PFSK-1 (cell line): ENCODE data around the gene ATP8B4.

Experiments used
- FOXP2 ChIP-seq: optimal IDR thresholded peaks from 2 replicates; pipeline ENCODE3; 2011; ENCODE audit warnings: borderline replicate concordance, control low read depth, inconsistent platforms; ENCODE audit not compliant: insufficient read depth; ENCODE audit errors: extremely low read length, extremely low read depth
- POLR2AphosphoS5 ChIP-seq: IDR thresholded peaks from 2 replicates; pipeline ENCODE4 v1.6.1; 2012; ENCODE audit warnings: low read depth, mild to moderate bottlenecking, control low read depth, low read length, moderate library complexity
- REST ChIP-seq, 2 experiments: IDR thresholded peaks; 2 replicates each; pipeline versions ENCODE4 v1.6.1 to v1.8.0; 2011 to 2012; ENCODE audit warnings: low read depth in 2 of 2, low read length in 2 of 2, control low read depth in 1 of 2, inconsistent platforms in 1 of 2, mild to moderate bottlenecking in 1 of 2, moderate library complexity in 1 of 2; ENCODE audit not compliant: insufficient read depth in 1 of 2
- SIN3A ChIP-seq: IDR thresholded peaks from 2 replicates; pipeline ENCODE4 v1.6.1; 2012; ENCODE audit warnings: mild to moderate bottlenecking, low read length, moderate library complexity, borderline replicate concordance; ENCODE audit not compliant: insufficient read depth
- TAF1 ChIP-seq: IDR thresholded peaks from 2 replicates; pipeline ENCODE4 v1.6.1; 2012; ENCODE audit warnings: low read length, control low read depth, borderline replicate concordance; ENCODE audit not compliant: insufficient read depth

GRCh38 chr15:50124631-50125030 lies 5.6 kb upstream of the ATP8B4 start:
- TF ChIP-seq POLR2AphosphoS5: no peak
- no peak for TF ChIP-seq SIN3A
- TF ChIP-seq FOXP2: no peak
- no peak for TF ChIP-seq TAF1
- TF ChIP-seq REST (IDR thresholded peaks at IDR 0.05; ENCODE audit: insufficient read depth in 1 of 2, low read depth in 2 of 2, low read length in 2 of 2): no peak
